GM23338 (cell line): ENCODE measurements around the gene EDA2R. TPM values are rescaled to one million over a fixed set of nuclear protein-coding genes. Genes with fewer than 3 reads are reported as not detected.

Source experiments
- ATAC-seq: fragments of 200-7000 bp; cut with Tn5 transposase; 3 replicates; pipeline ENCODE4 v1.9.1; 2020
- DNase-seq: peaks from one replicate; pipeline ENCODE4 v3.0.0-alpha.2; 2015; ENCODE audit warnings: low spot score
- H2AFZ ChIP-seq: fragments of 200-600 bp; sonication (generic); 2 replicates; pipeline ENCODE4 v1.8.0; 2016; ENCODE audit warnings: antibody characterized with exemption, mild to moderate bottlenecking, moderate library complexity
- H3F3A ChIP-seq: fragments of 200-600 bp; sonication (generic); replicated peaks from 2 replicates; pipeline ENCODE4 v1.8.0; 2017; ENCODE audit warnings: antibody characterized with exemption, mixed run types, low read depth
- H3K27ac ChIP-seq: fragments of 200-600 bp; sonication (generic); 2 replicates; pipeline ENCODE4 v1.6.1; 2016; ENCODE audit warnings: low read depth
- H3K27me3 ChIP-seq: fragments of 200-600 bp; sonication (generic); 2 replicates; pipeline ENCODE4 v1.8.0; 2016; ENCODE audit warnings: mild to moderate bottlenecking, mixed run types, moderate library complexity; ENCODE audit not compliant: insufficient read depth
- H3K36me3 ChIP-seq: fragments of 200-600 bp; sonication (generic); 2 replicates; pipeline ENCODE4 v1.8.0; 2016; ENCODE audit warnings: mild to moderate bottlenecking; ENCODE audit not compliant: insufficient read depth
- H3K4me1 ChIP-seq: fragments of 200-600 bp; sonication (generic); 2 replicates; pipeline ENCODE4 v1.8.0; 2016; ENCODE audit warnings: mild to moderate bottlenecking, moderate library complexity; ENCODE audit not compliant: insufficient read depth
- H3K4me2 ChIP-seq: fragments of 200-600 bp; sonication (generic); 2 replicates; pipeline ENCODE4 v1.7.1; 2017; ENCODE audit warnings: mixed run types
- H3K4me3 ChIP-seq: fragments of 200-600 bp; sonication (generic); 2 replicates; pipeline ENCODE4 v1.6.1; 2016; ENCODE audit warnings: mixed run types
- H3K79me2 ChIP-seq: fragments of 200-600 bp; sonication (generic); replicated peaks from 2 replicates; pipeline ENCODE4 v1.8.0; 2017; ENCODE audit warnings: mild to moderate bottlenecking; ENCODE audit not compliant: insufficient read depth
- H3K9me2 ChIP-seq: fragments of 200-600 bp; sonication (generic); 2 replicates; pipeline ENCODE4 v1.8.0; 2017; ENCODE audit not compliant: insufficient read depth
- H4K20me1 ChIP-seq: fragments of 200-600 bp; sonication (generic); replicated peaks from 2 replicates; pipeline ENCODE4 v1.8.0; 2017; ENCODE audit warnings: mild to moderate bottlenecking; ENCODE audit not compliant: insufficient read depth
- H3K27ac Mint-ChIP-seq: 2 replicates; pipeline ENCODE4 v1.8.0; 2020; ENCODE audit warnings: inconsistent platforms, mild to moderate bottlenecking, moderate library complexity, mixed read lengths
- H3K27me3 Mint-ChIP-seq: 3 replicates; pipeline ENCODE4 v1.8.0; 2022; ENCODE audit warnings: low read depth, mild to moderate bottlenecking, moderate library complexity, mixed read lengths, inconsistent platforms; ENCODE audit not compliant: insufficient read depth, poor library complexity
- H3K36me3 Mint-ChIP-seq: 3 replicates; pipeline ENCODE4 v1.8.0; 2021; ENCODE audit warnings: low read depth, mild to moderate bottlenecking, inconsistent platforms, moderate library complexity, mixed read lengths
- H3K4me1 Mint-ChIP-seq: 3 replicates; pipeline ENCODE4 v1.8.0; 2020; ENCODE audit warnings: mild to moderate bottlenecking, inconsistent platforms, mixed read lengths
- H3K4me3 Mint-ChIP-seq: 3 replicates; pipeline ENCODE4 v1.8.0; 2021; ENCODE audit warnings: moderate library complexity, mild to moderate bottlenecking, inconsistent platforms, mixed read lengths
- H3K9me3 Mint-ChIP-seq: 3 replicates; pipeline ENCODE4 v1.8.0; 2020; ENCODE audit warnings: moderate library complexity, mild to moderate bottlenecking, inconsistent platforms, mixed read lengths
- CREB1 ChIP-seq: fragments of 250-450 bp; sonication (Bioruptor Pico); IDR thresholded peaks from 2 replicates; pipeline ENCODE4 v1.5.0; 2020; ENCODE audit warnings: low read depth, mild to moderate bottlenecking, moderate library complexity
- CTCF ChIP-seq, 2 experiments: fragments of 200-600 bp in 1 of 2; sonication (generic) in 1 of 2; conservative IDR thresholded peaks; 2 replicates each; pipeline versions ENCODE4 v1.5.1 to v1.6.1; 2016 to 2017; ENCODE audit warnings: antibody characterized with exemption in 2 of 2, low read depth in 2 of 2, mild to moderate bottlenecking in 2 of 2, moderate library complexity in 1 of 2
- ETS1 ChIP-seq: IDR thresholded peaks from 2 replicates; pipeline ENCODE4 v1.6.1; 2016; ENCODE audit warnings: antibody characterized with exemption
- EZH2phosphoT487 ChIP-seq: fragments of 200-600 bp; sonication (generic); IDR thresholded peaks from one replicate; pipeline ENCODE4 v1.8.1; 2018; ENCODE audit warnings: antibody characterized with exemption; ENCODE audit not compliant: unreplicated experiment
- JUNB ChIP-seq: IDR thresholded peaks from one replicate; pipeline ENCODE4 v1.6.1; 2016; ENCODE audit warnings: antibody characterized with exemption; ENCODE audit not compliant: unreplicated experiment
- NANOG ChIP-seq: IDR thresholded peaks from 2 replicates; pipeline ENCODE4 v1.6.1; 2016; ENCODE audit warnings: antibody characterized with exemption, borderline replicate concordance
- POLR2AphosphoS5 ChIP-seq: IDR thresholded peaks from 2 replicates; pipeline ENCODE4 v1.6.1; 2016; ENCODE audit warnings: antibody characterized with exemption, low read depth
- STAT1 ChIP-seq: IDR thresholded peaks from one replicate; pipeline ENCODE4 v1.6.1; 2016; ENCODE audit warnings: antibody characterized with exemption; ENCODE audit not compliant: unreplicated experiment
- ZNF114 ChIP-seq: fragments of 250-450 bp; sonication (Bioruptor Pico); IDR thresholded peaks from 2 replicates; pipeline ENCODE4 v1.5.0; 2020; ENCODE audit warnings: mild to moderate bottlenecking, moderate library complexity
- ZNF462 ChIP-seq: fragments of 250-450 bp; sonication (Bioruptor Pico); IDR thresholded peaks from 2 replicates; pipeline ENCODE4 v1.5.0; 2020; ENCODE audit warnings: mild to moderate bottlenecking, moderate library complexity
- polyA plus RNA-seq: library from polyadenylated mRNA; unstranded; fragments of >200 nt; fragmentation: Nextera tagmentation; extraction: Ambion mirVana; gene quantifications from 2 replicates; pipeline ENCODE4 v1.2.1, GENCODE V29; 2016
- total RNA-seq: library from RNA; depleted of rRNA; stranded (reverse); fragments of >200 nt; shearing (Covaris generic); gene quantifications from 2 replicates; pipeline ENCODE4 v1.2.3, GENCODE V29; 2014

Gene EDA2R
- total and polyA plus RNA-seq, 2 experiments from 2014 or later, result 6.0 to 9.6 TPM

- TF ChIP-seq ZNF462 (CRISPR knock-in tag) (no peak), ZNF114 (no peak), JUNB (no peak), ETS1 (no peak), NANOG (no peak), POLR2AphosphoS5 (no peak), STAT1 (no peak), EZH2phosphoT487 (no peak), CREB1 (CRISPR knock-in tag) (no peak)
These were observed 3.5 kb downstream of the EDA2R start (continued) for GRCh38 chrX:66635360-66635759.

GRCh38 chrX:66634272-66634671, 4.6 kb downstream of the EDA2R start:
- peaks cover 62% of the 10 kb centered on the region for H3K79me2 ChIP-seq
- Mint-ChIP-seq H3K36me3 (no peaks in the 10 kb centered on the region), H3K4me1 (peaks cover 14% of the 10 kb centered on the region), H3K9me3 (no peaks in the 10 kb centered on the region), H3K27me3 (peaks cover 5% of the 10 kb centered on the region), H3K4me3 (no peak overlapping the region), H3K27ac (no peak overlapping the region)
- ATAC-seq (no peak), DNase-seq (no peak)
- H3K36me3 ChIP-seq, result no peaks in the 10 kb centered on the region
- H3K4me2 ChIP-seq, result no peak overlapping the region
- H3K4me3 ChIP-seq, result no peak overlapping the region
- no peaks in the 10 kb centered on the region for H4K20me1 ChIP-seq
- no peak overlapping the region for H2AFZ ChIP-seq
- no peaks in the 10 kb centered on the region for H3K27me3 ChIP-seq
- no peak overlapping the region for H3K27ac ChIP-seq
- H3K4me1 ChIP-seq, result 0 out of 2 replicates have a peak, but pooled peaks cover 5% of the 10 kb centered on the region
- no peak for TF ChIP-seq CTCF (conservative IDR thresholded peaks at IDR 0.05; ENCODE audit: low read depth in 2 of 2)
- TF ChIP-seq JUNB, result no peak
- no peaks in the 10 kb centered on the region for H3F3A ChIP-seq
- H3K9me2 ChIP-seq, result no peaks in the 10 kb centered on the region
